Endothelial cell of umbilical vein (primary cell): ENCODE results near the gene CC2D2B. TPM values are rescaled to one million over a fixed set of nuclear protein-coding genes. Genes with fewer than 3 reads are reported as not detected.

Experiments
- BruUV-seq: library from RNA; stranded (reverse); fragments of 400-500 nt; replicated peaks from 2 replicates; lab custom pipeline; 2021; lab: Mats Ljungman, UMichigan
- CTCF ChIA-PET: fragments of 300-600, 350-600 bp; sonication (Branson Sonifier 250); formaldehyde crosslinking; loops from one replicate; lab custom pipeline; 2021; ENCODE audit warnings: antibody characterized with exemption, inconsistent platforms; lab: Charles Lee
- POLR2A ChIA-PET: fragments of 300-600, 350-600 bp; sonication (Branson Sonifier 250); formaldehyde crosslinking; loops from one replicate; lab custom pipeline; 2021; ENCODE audit warnings: antibody characterized with exemption, inconsistent platforms; lab: Charles Lee
- DNase-seq: peaks from one replicate; pipeline ENCODE4 v3.0.0-alpha.2; 2011; ENCODE audit warnings: low read depth, low spot score
- FAIRE-seq: peaks from 2 replicates; lab custom pipeline; 2011; peaks lifted over from hg19 to GRCh38; lab: Jason Lieb, UNC
- H2AFZ ChIP-seq: 2 replicates; pipeline ENCODE4 v1.6.0; 2012; ENCODE audit warnings: low read depth, low read length, control low read depth, inconsistent platforms
- H3K27ac ChIP-seq: 2 replicates; pipeline ENCODE4 v1.5.1; 2011; ENCODE audit warnings: low read depth, mild to moderate bottlenecking, control low read depth, low read length, moderate library complexity; ENCODE audit not compliant: insufficient read depth
- H3K27me3 ChIP-seq, 2 experiments: 2 replicates each; pipeline versions ENCODE4 v1.6.0 to v1.6.1; 2011; ENCODE audit warnings: low read length in 2 of 2, mixed read lengths in 1 of 2; ENCODE audit not compliant: control insufficient read depth in 2 of 2, insufficient read depth in 2 of 2
- H3K36me3 ChIP-seq, 2 experiments: 2 replicates in 1 of 2; 3 replicates in 1 of 2; pipeline ENCODE4 v1.5.1; 2011; ENCODE audit warnings: low read length in 2 of 2, mild to moderate bottlenecking in 1 of 2, moderate library complexity in 1 of 2; ENCODE audit not compliant: control insufficient read depth in 2 of 2, insufficient read depth in 2 of 2; ENCODE audit errors: extremely low read depth in 1 of 2
- H3K4me1 ChIP-seq: 3 replicates; pipeline ENCODE4 v1.5.1; 2011; ENCODE audit warnings: mild to moderate bottlenecking, low read length; ENCODE audit not compliant: control insufficient read depth, insufficient read depth; ENCODE audit errors: extremely low read depth
- H3K4me2 ChIP-seq: 2 replicates; pipeline ENCODE4 v1.6.1; 2011; ENCODE audit warnings: low read length, control low read depth, mixed read lengths; ENCODE audit not compliant: insufficient read depth
- H3K4me3 ChIP-seq, 3 experiments: fragments of 200-600 bp in 1 of 3; sonication (generic), shearing (Covaris generic) in 1 of 3; replicated peaks in 1 of 3; 2 replicates each; pipeline ENCODE4 v1.5.1; 2011 to 2016; ENCODE audit warnings: control low read depth in 3 of 3, low read length in 3 of 3, mild to moderate bottlenecking in 2 of 3, inconsistent platforms in 1 of 3, low read depth in 1 of 3, moderate library complexity in 1 of 3; ENCODE audit not compliant: insufficient read depth in 1 of 3
- H3K79me2 ChIP-seq: 2 replicates; pipeline ENCODE4 v1.6.0; 2012; ENCODE audit warnings: low read length, inconsistent platforms; ENCODE audit not compliant: control insufficient read depth, insufficient read depth
- H3K9ac ChIP-seq: replicated peaks from 2 replicates; pipeline ENCODE3; 2011; ENCODE audit warnings: low read length, control low read depth; ENCODE audit not compliant: insufficient read depth; ENCODE audit errors: extremely low read depth
- H3K9me1 ChIP-seq: replicated peaks from 3 replicates; pipeline ENCODE4 v1.6.0; 2011; ENCODE audit warnings: mild to moderate bottlenecking, low read length; ENCODE audit not compliant: control insufficient read depth, insufficient read depth; ENCODE audit errors: extremely low read depth
- H3K9me3 ChIP-seq: replicated peaks from 2 replicates; pipeline ENCODE4 v1.5.1; 2012; ENCODE audit warnings: low read length, inconsistent platforms; ENCODE audit not compliant: control insufficient read depth, insufficient read depth
- H4K20me1 ChIP-seq: replicated peaks from 2 replicates; pipeline ENCODE3; 2011; ENCODE audit warnings: mild to moderate bottlenecking, low read length; ENCODE audit not compliant: control insufficient read depth, insufficient read depth; ENCODE audit errors: extremely low read depth
- CTCF ChIP-seq, 2 donors: IDR thresholded peaks; 1 replicate in 1 of 2; 2 replicates in 1 of 2; pipeline ENCODE4 v1.5.1; 2011; ENCODE audit warnings: low read length in 2 of 2, mild to moderate bottlenecking in 2 of 2, moderate library complexity in 2 of 2, control low read depth in 1 of 2, inconsistent platforms in 1 of 2, low read depth in 1 of 2; ENCODE audit not compliant: insufficient read depth in 1 of 2; ENCODE audit errors: extremely low read depth in 1 of 2
- EZH2 ChIP-seq: IDR thresholded peaks from 2 replicates; pipeline ENCODE4 v1.6.1; 2012; ENCODE audit warnings: borderline replicate concordance, low read depth, mild to moderate bottlenecking, moderate library complexity, low read length, inconsistent platforms; ENCODE audit not compliant: severe bottlenecking
- FOS ChIP-seq: IDR thresholded peaks from 2 replicates; pipeline ENCODE4 v1.6.1; 2011; ENCODE audit warnings: mild to moderate bottlenecking, low read length, moderate library complexity, borderline replicate concordance; ENCODE audit not compliant: insufficient read depth
- GATA2 ChIP-seq: IDR thresholded peaks from 2 replicates; pipeline ENCODE4 v1.7.0; 2011; ENCODE audit warnings: low read depth, mild to moderate bottlenecking, moderate library complexity, mixed read lengths, low read length; ENCODE audit not compliant: insufficient read length, insufficient read depth
- JUN ChIP-seq: IDR thresholded peaks from 2 replicates; pipeline ENCODE4 v1.6.1; 2011; ENCODE audit warnings: borderline replicate concordance, low read depth; ENCODE audit not compliant: insufficient read length, insufficient read depth
- MYC ChIP-seq: IDR thresholded peaks from one replicate; pipeline ENCODE4 v1.6.1; 2011; ENCODE audit warnings: mild to moderate bottlenecking, low read depth, low read length
- POLR2A ChIP-seq: IDR thresholded peaks from 2 replicates; pipeline ENCODE4 v1.6.1; 2012; ENCODE audit warnings: low read depth, mild to moderate bottlenecking, control low read depth, low read length
- dilution Hi-C: fragments of 300-500 bp; cut with MboI; formaldehyde crosslinking; loops from one replicate; pipeline ENCODE4 v1.15.0; 2019; ENCODE audit warnings: low sequenced_read_pairs; ENCODE audit not compliant: extremely low pct_ligation_motif_present
- intact Hi-C: fragments of 100-400 bp; cut with micrococcal nuclease; formaldehyde crosslinking; loops from one replicate; pipeline ENCODE4 v1.10.0; 2022
- polyA plus RNA-seq, 4 experiments: library from polyadenylated mRNA; depleted of rRNA in 3 of 4; stranded (reverse) in 3 of 4; unstranded in 1 of 4; fragments of >200 nt; gene quantifications; 2 replicates each; pipeline versions ENCODE4 v1.2.1 to v1.2.3, GENCODE V29; 2011 to 2012; ENCODE audit warnings: missing spikeins in 1 of 4
- total RNA-seq: library from RNA; stranded (reverse); gene quantifications from 2 replicates; pipeline ENCODE4 v1.2.3, GENCODE V29; 2021
- TF ChIP-seq, protein P1 (sequence below): IDR thresholded peaks from 2 replicates; pipeline ENCODE4 v1.6.1; 2011; ENCODE audit not compliant: insufficient read depth, insufficient read length

The CC2D2B gene
- total and polyA plus RNA-seq, 2 donors (not counting 3 experiments of a cell fraction or from before 2014, with no cell fraction given) = 0.21 to 1.2 TPM

DNA sequence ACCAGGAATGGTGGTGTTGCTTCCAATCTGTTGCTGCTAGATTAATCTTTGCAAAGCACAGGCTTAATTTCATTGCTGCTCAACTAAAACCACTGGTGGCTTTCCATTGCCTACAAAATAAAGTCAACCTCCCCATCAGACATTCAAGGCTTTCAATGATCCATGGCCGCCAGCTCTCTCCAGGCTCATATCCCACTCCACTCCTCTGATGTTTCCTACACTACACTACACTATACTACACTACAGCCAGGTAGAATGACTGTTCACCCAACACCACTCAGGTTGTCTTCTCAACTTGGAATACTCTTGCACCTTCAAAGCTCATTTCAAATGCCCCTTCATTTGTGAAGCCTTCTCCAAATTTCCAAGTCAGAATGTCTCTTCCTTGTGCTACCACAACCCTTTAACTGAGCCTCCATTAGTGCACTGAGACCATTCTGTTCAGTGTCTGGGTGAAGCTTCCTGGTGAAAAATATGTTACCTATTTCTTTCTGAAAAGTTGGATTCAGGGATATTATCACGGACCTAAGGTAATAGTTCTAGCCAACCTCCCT is 35.5 kb upstream of the CC2D2B start:
- H2AFZ ChIP-seq = no peak overlapping the region
- dilution Hi-C loops = no loop called here
- FAIRE-seq (no peak), DNase-seq (no peak)
- intact Hi-C loops = no loop called here
- H3K36me3 ChIP-seq = peaks cover 0 to 5% of the 10 kb centered on the region in 2 experiments
- no peaks in the 10 kb centered on the region for H3K79me2 ChIP-seq
- H3K9me3 ChIP-seq = no peaks in the 10 kb centered on the region
- H3K4me1 ChIP-seq = no peaks in the 10 kb centered on the region
- H3K27ac ChIP-seq = no peak overlapping the region
- POLR2A ChIA-PET = no interaction called here
- H3K4me3 ChIP-seq = no peak overlapping the region
- no peaks in the 10 kb centered on the region for H4K20me1 ChIP-seq
- H3K9ac ChIP-seq = no peak overlapping the region
- no peaks in the 10 kb centered on the region for H3K27me3 ChIP-seq
- H3K4me2 ChIP-seq = no peak overlapping the region
- TF ChIP-seq EZH2 (no peak), MYC (no peak), GATA2 (no peak), FOS (no peak), CTCF (IDR thresholded peaks at IDR 0.05; ENCODE audit: extremely low read depth in 1 of 2, insufficient read depth in 1 of 2, low read depth in 1 of 2, low read length in 2 of 2) (no peak), JUN (no peak), POLR2A (no peak)
- TF ChIP-seq, protein P1, sequence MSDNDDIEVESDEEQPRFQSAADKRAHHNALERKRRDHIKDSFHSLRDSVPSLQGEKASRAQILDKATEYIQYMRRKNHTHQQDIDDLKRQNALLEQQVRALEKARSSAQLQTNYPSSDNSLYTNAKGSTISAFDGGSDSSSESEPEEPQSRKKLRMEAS = no peak
- no peaks in the 10 kb centered on the region for H3K9me1 ChIP-seq
- CTCF ChIA-PET = interaction anchor here (0.9 to 1.6 kb wide), 2 partner anchors 178 to 179 kb away, joined by 3 to 7 read pairs; partner anchors contain the start of gene TCTN3
- BruUV-seq = no TSS peak
